HEK293 (cell line): ENCODE results near the gene CCNT1.

Experiments
- CTCF ChIA-PET: fragments of 350-600 bp; formaldehyde crosslinking; extraction: SDS; loops from one replicate; lab custom pipeline; 2021; ENCODE audit warnings: antibody characterized with exemption; lab: Yijun Ruan, JAX
- POLR2A ChIA-PET: fragments of 300-600 bp; formaldehyde crosslinking; extraction: SDS; loops from one replicate; lab custom pipeline; 2020; ENCODE audit warnings: antibody characterized with exemption, inconsistent platforms; lab: Yijun Ruan, JAX
- H3K27ac ChIP-seq: fragments of 200-500 bp; sonication (Bioruptor generic); 2 replicates; pipeline ENCODE4 v1.5.1; 2014; ENCODE audit warnings: low read depth, low read length, control low read depth, inconsistent platforms; ENCODE audit errors: extremely low read depth
- H3K36me3 ChIP-seq, 2 experiments: fragments of 200-500 bp in 1 of 2; sonication (Bioruptor generic) in 1 of 2; 1 replicate in 1 of 2; 2 replicates in 1 of 2; pipeline ENCODE4 v1.5.1; 2014 to 2017; ENCODE audit warnings: inconsistent platforms in 2 of 2, low read length in 2 of 2; ENCODE audit not compliant: control insufficient read depth in 2 of 2, insufficient read depth in 1 of 2
- H3K4me1 ChIP-seq: fragments of 200-500 bp; sonication (Bioruptor generic); 2 replicates; pipeline ENCODE4 v1.5.1; 2014; ENCODE audit warnings: mild to moderate bottlenecking, low read length, inconsistent platforms; ENCODE audit not compliant: control insufficient read depth, insufficient read depth
- H3K4me3 ChIP-seq: 2 replicates; pipeline ENCODE4 v1.5.1; 2011; ENCODE audit warnings: low read depth, mild to moderate bottlenecking, control low read depth, low read length, moderate library complexity
- H3K9me3 ChIP-seq: fragments of 200-500 bp; sonication (Bioruptor generic); 2 replicates; pipeline ENCODE4 v1.5.1; 2014; ENCODE audit warnings: low read depth, low read length, inconsistent platforms; ENCODE audit not compliant: control insufficient read depth, insufficient read depth
- HOXD13 ChIP-seq: sonication (generic); formaldehyde crosslinking; IDR thresholded peaks from 2 replicates; pipeline ENCODE4 v1.8.0; 2022; ENCODE audit warnings: missing genetic modification reagents, borderline replicate concordance
- MZF1 ChIP-seq: fragments of 450-650 bp; formaldehyde crosslinking; IDR thresholded peaks from 2 replicates; pipeline ENCODE4 v1.5.1; 2017; ENCODE audit warnings: missing biosample characterization, missing genetic modification characterization, borderline replicate concordance
- PRDM10 ChIP-seq: fragments of 450-650 bp; formaldehyde crosslinking; IDR thresholded peaks from 2 replicates; pipeline ENCODE4 v1.5.1; 2016; ENCODE audit warnings: missing biosample characterization, missing genetic modification characterization
- ZFP41 ChIP-seq: fragments of 450-650 bp; formaldehyde crosslinking; IDR thresholded peaks from 2 replicates; pipeline ENCODE4 v1.5.1; 2016; ENCODE audit warnings: missing biosample characterization, missing genetic modification characterization, borderline replicate concordance
- ZNF140 ChIP-seq: fragments of 450-650 bp; formaldehyde crosslinking; IDR thresholded peaks from 2 replicates; pipeline ENCODE4 v1.5.1; 2016; ENCODE audit warnings: missing biosample characterization, missing genetic modification characterization
- ZNF18 ChIP-seq: fragments of 450-650 bp; formaldehyde crosslinking; IDR thresholded peaks from 2 replicates; pipeline ENCODE4 v1.5.1; 2016; ENCODE audit warnings: missing biosample characterization, missing genetic modification characterization
- ZNF19 ChIP-seq: fragments of 450-650 bp; formaldehyde crosslinking; IDR thresholded peaks from 2 replicates; pipeline ENCODE4; 2016; ENCODE audit warnings: missing biosample characterization, missing genetic modification characterization, low read depth
- ZNF292 ChIP-seq: fragments of 450-650 bp; formaldehyde crosslinking; IDR thresholded peaks from 2 replicates; pipeline ENCODE4 v1.5.1; 2016; ENCODE audit warnings: low read depth, missing biosample characterization, missing genetic modification characterization, borderline replicate concordance
- ZNF391 ChIP-seq: fragments of 450-650 bp; formaldehyde crosslinking; IDR thresholded peaks from 2 replicates; pipeline ENCODE4 v1.5.1; 2016; ENCODE audit warnings: low read depth, missing biosample characterization, missing genetic modification characterization, borderline replicate concordance
- ZNF449 ChIP-seq: fragments of 450-650 bp; formaldehyde crosslinking; IDR thresholded peaks from 2 replicates; pipeline ENCODE4 v1.5.1; 2017; ENCODE audit warnings: missing biosample characterization, mild to moderate bottlenecking, missing genetic modification characterization, moderate library complexity
- ZNF530 ChIP-seq: fragments of 450-650 bp; formaldehyde crosslinking; IDR thresholded peaks from 2 replicates; pipeline ENCODE4 v1.5.1; 2016; ENCODE audit warnings: low read depth, missing biosample characterization, missing genetic modification characterization
- ZNF580 ChIP-seq: fragments of 450-650 bp; formaldehyde crosslinking; IDR thresholded peaks from 2 replicates; pipeline ENCODE4 v1.5.1; 2016; ENCODE audit warnings: missing biosample characterization, missing genetic modification characterization
- ZNF585B ChIP-seq: fragments of 450-650 bp; formaldehyde crosslinking; IDR thresholded peaks from 2 replicates; pipeline ENCODE4 v1.5.1; 2016; ENCODE audit warnings: missing biosample characterization, missing genetic modification characterization
- ZNF76 ChIP-seq: fragments of 450-650 bp; formaldehyde crosslinking; IDR thresholded peaks from 2 replicates; pipeline ENCODE4; 2016; ENCODE audit warnings: low read depth, missing biosample characterization, missing genetic modification characterization, borderline replicate concordance
- ZNF777 ChIP-seq: fragments of 450-650 bp; formaldehyde crosslinking; IDR thresholded peaks from 2 replicates; pipeline ENCODE4 v1.5.1; 2017; ENCODE audit warnings: missing biosample characterization, missing genetic modification characterization, borderline replicate concordance
- ZNF791 ChIP-seq: fragments of 450-650 bp; formaldehyde crosslinking; IDR thresholded peaks from 2 replicates; pipeline ENCODE4 v1.5.1; 2016; ENCODE audit warnings: missing biosample characterization, missing genetic modification characterization
- ZSCAN4 ChIP-seq: fragments of 450-650 bp; formaldehyde crosslinking; IDR thresholded peaks from 2 replicates; pipeline ENCODE4 v1.5.1; 2017; ENCODE audit warnings: missing biosample characterization, missing genetic modification characterization
- ZXDB ChIP-seq: fragments of 450-650 bp; formaldehyde crosslinking; IDR thresholded peaks from 2 replicates; pipeline ENCODE4 v1.5.1; 2016; ENCODE audit warnings: missing biosample characterization, missing genetic modification characterization

The CCNT1 gene

GRCh38 chr12:48695859-48696258 lies 20.6 kb downstream of the CCNT1 start (continued):
- no peak for TF ChIP-seq ZNF791 (tag by site-specific recombination)
- TF ChIP-seq ZNF292 (tag by site-specific recombination) = no peak
- TF ChIP-seq ZNF585B (tag by site-specific recombination) = no peak
- TF ChIP-seq ZNF530 = no peak
- TF ChIP-seq ZNF18 (tag by site-specific recombination) = no peak

- no peaks in the 10 kb centered on the region for H3K4me1 ChIP-seq
- H3K9me3 ChIP-seq = no peaks in the 10 kb centered on the region
- no peak overlapping the region for H3K4me3 ChIP-seq
- CTCF ChIA-PET = no interaction called here
- no peak overlapping the region for H3K27ac ChIP-seq
- TF ChIP-seq ZNF391 (tag by site-specific recombination) = no peak
- TF ChIP-seq ZNF580 (tag by site-specific recombination) = no peak
- TF ChIP-seq ZXDB (tag by site-specific recombination) = no peak
- no peak for TF ChIP-seq MZF1
- TF ChIP-seq PRDM10 = no peak
- no peak for TF ChIP-seq HOXD13 (CRISPR knock-in tag)
- POLR2A ChIA-PET = interaction anchor here (1.8 kb wide), 1 partner anchor 12 kb away, joined by 7 read pairs; the partner anchor contains the start of gene KANSL2
- H3K36me3 ChIP-seq = peaks cover 75 to 94% of the 10 kb centered on the region in 2 experiments
These were observed 22.5 kb downstream of the CCNT1 start for GRCh38 chr12:48694038-48694437.

DNA sequence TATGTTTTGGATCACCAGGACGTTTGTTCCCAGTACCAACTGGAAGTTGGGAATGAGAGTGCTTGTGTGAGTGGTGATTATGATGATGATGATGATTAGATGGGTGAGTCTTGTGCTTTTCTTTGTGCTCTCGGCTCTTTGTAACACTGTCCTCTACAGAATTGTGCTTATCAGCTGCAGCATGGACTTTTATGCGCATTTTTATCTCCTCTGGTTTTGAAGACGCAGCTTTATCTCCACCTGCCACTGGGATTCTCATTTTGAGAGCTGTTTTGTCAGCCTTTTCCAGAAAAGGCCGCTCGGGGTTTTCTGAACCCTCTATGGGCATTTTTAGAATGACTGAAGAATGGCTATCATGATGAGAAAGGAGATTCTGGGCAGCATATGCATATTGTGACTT lies 22.9 kb downstream of the CCNT1 start:
- no peak for TF ChIP-seq ZNF76 (tag by site-specific recombination)
- Histone ChIP-seq H3K27ac (no peak overlapping the region), H3K4me1 (no peaks in the 10 kb centered on the region), H3K36me3 (peaks cover 70 to 94% of the 10 kb centered on the region in 2 experiments), H3K4me3 (no peak overlapping the region), H3K9me3 (no peaks in the 10 kb centered on the region)
- POLR2A ChIA-PET = interaction anchor here (1.8 kb wide), 1 partner anchor 11 kb away, joined by 7 read pairs; the partner anchor contains the start of gene KANSL2
- CTCF ChIA-PET = interaction anchor here (0.9 kb wide), 1 partner anchor 12 kb away, joined by 4 read pairs; no protein-coding TSS in a partner anchor

- ChIA-PET POLR2A (interaction anchor here (2.8 kb wide), 1 partner anchor 10 kb away, joined by 9 read pairs; the partner anchor contains the start of gene KANSL2), CTCF (no interaction called here)
- no peaks in the 10 kb centered on the region for H3K9me3 ChIP-seq
- peaks cover 64 to 93% of the 10 kb centered on the region in 2 experiments for H3K36me3 ChIP-seq
- H3K4me3 ChIP-seq = no peak overlapping the region
- no peak for TF ChIP-seq ZNF19 (tag by site-specific recombination)
- TF ChIP-seq ZNF140 (tag by site-specific recombination) = no peak
- TF ChIP-seq ZNF449 (tag by site-specific recombination) = peak; percentile 98
- no peak for TF ChIP-seq ZSCAN4 (tag by site-specific recombination)
- TF ChIP-seq ZNF777 (tag by site-specific recombination) = no peak
- TF ChIP-seq ZFP41 (tag by site-specific recombination) = no peak
- no peak overlapping the region; the same call in 1 of the 2 replicates for H3K27ac ChIP-seq
- H3K4me1 ChIP-seq = no peaks in the 10 kb centered on the region
These were observed 24.6 kb downstream of the CCNT1 start for GRCh38 chr12:48691826-48692487.
